ENCODE measurements around the gene HMX2. TPM values are rescaled to one million over a fixed set of nuclear protein-coding genes. Genes with fewer than 3 reads are reported as not detected.
A peak's percentile ranks its signal among the peaks of the same experiment; 100 is the strongest.

HMX2 gene
- total and polyA plus RNA-seq, 2 of the 13 experiments (the other 11 are each of a cell fraction or from before 2014, with no cell fraction given), result not detected

GRCh38 chr10:123146013-123146893 lies 1.7 kb upstream of the HMX2 start:
- peaks cover 47% of the 10 kb centered on the region for H3K4me1 ChIP-seq (ENCODE audit: insufficient read depth, low read length)
- no peak for DNase-seq (ENCODE audit: low spot score)
- ChIA-PET POLR2A (no interaction called here), CTCF (ENCODE audit: low intra/inter-chr PET ratio, low total read pairs) (no interaction called here)
- ATAC-seq, result no peak
- H3K4me2 ChIP-seq (ENCODE audit: low read depth, low read length), result peak overlapping the region; percentile 59
- peaks cover 36 to 98% of the 10 kb centered on the region in 2 experiments for H3K27me3 ChIP-seq (ENCODE audit: control insufficient read depth in 1 of 2, insufficient read depth in 2 of 2, low read length in 2 of 2)
- 0 out of 2 replicates have a peak, but pooled peaks cover 2% of the 10 kb centered on the region for H4K20me1 ChIP-seq (ENCODE audit: insufficient read depth, low read length)
- no peak overlapping the region for H3K9ac ChIP-seq (ENCODE audit: insufficient read depth, low read depth, low read length)
- no peak for FAIRE-seq
- no peaks in the 10 kb centered on the region for H3K9me3 ChIP-seq (ENCODE audit: low read length)
- WGBS (ENCODE audit: low lambda C conversion rate), result 27% methylated on average over 19 of the region's 59 CpGs
- H3K79me2 ChIP-seq (ENCODE audit: insufficient read depth, low read length), result no peaks in the 10 kb centered on the region
- no peak for TF ChIP-seq E2F1 (CRISPR knock-in tag; IDR thresholded peaks at IDR 0.05)
- TF ChIP-seq SP4 (CRISPR knock-in tag; IDR thresholded peaks at IDR 0.05), result no peak
- TF ChIP-seq NFE2L2 (IDR thresholded peaks at IDR 0.05; ENCODE audit: low read length), result peak; percentile 67
- TF ChIP-seq ZNF335 (CRISPR knock-in tag; IDR thresholded peaks at IDR 0.05), result no peak
- no peak overlapping the region for H3K27ac ChIP-seq (ENCODE audit: extremely low read length, insufficient read depth, low read length)
- H3K4me3 ChIP-seq (replicated peaks in 1 of 3; ENCODE audit: insufficient read depth in 1 of 3, low read depth in 2 of 3, low read length in 3 of 3), result peak overlapping the region in 1 of 3 experiments; percentile 33; a peak in 1 of 6 replicates
- H2AFZ ChIP-seq (ENCODE audit: low read length), result no peak overlapping the region
- no peaks in the 10 kb centered on the region for H3K36me3 ChIP-seq (replicated peaks in 1 of 2; ENCODE audit: control insufficient read depth in 1 of 2, insufficient read depth in 2 of 2, low read length in 2 of 2)
- intact Hi-C loops (cut with micrococcal nuclease; ENCODE audit: unreplicated experiment), result no loop called here
- in situ Hi-C loops (cut with HindIII; ENCODE audit: extremely low pct_ligation_motif_present, low pct_unique_long_range_greater_than_20kb), result no loop called here
- no TSS peak for BruUV-seq (replicated peaks)

GRCh38 chr10:123146894-123147634 lies 872 bp upstream of the HMX2 start:
- DNase-seq (ENCODE audit: low spot score) (peak; percentile 13), ATAC-seq (no peak), FAIRE-seq (no peak)
- Histone ChIP-seq H3K36me3 (replicated peaks in 1 of 2; ENCODE audit: control insufficient read depth in 1 of 2, insufficient read depth in 2 of 2, low read length in 2 of 2) (no peaks in the 10 kb centered on the region), H2AFZ (ENCODE audit: low read length) (no peak overlapping the region), H3K9ac (ENCODE audit: insufficient read depth, low read depth, low read length) (no peak overlapping the region), H3K27me3 (ENCODE audit: control insufficient read depth in 1 of 2, insufficient read depth in 2 of 2, low read length in 2 of 2) (peaks cover 37 to 98% of the 10 kb centered on the region in 2 experiments), H3K4me1 (ENCODE audit: insufficient read depth, low read length) (peaks cover 47% of the 10 kb centered on the region), H3K4me2 (ENCODE audit: low read depth, low read length) (peak overlapping the region; percentile 63), H3K4me3 (replicated peaks in 1 of 3; ENCODE audit: insufficient read depth in 1 of 3, low read depth in 2 of 3, low read length in 3 of 3) (peak overlapping the region in 1 of 3 experiments; percentile 56; a peak in 1 of 6 replicates), H3K79me2 (ENCODE audit: insufficient read depth, low read length) (no peaks in the 10 kb centered on the region), H4K20me1 (ENCODE audit: insufficient read depth, low read length) (0 out of 2 replicates have a peak, but pooled peaks cover 2% of the 10 kb centered on the region), H3K27ac (ENCODE audit: extremely low read length, insufficient read depth, low read length) (no peak overlapping the region), H3K9me3 (ENCODE audit: low read length) (no peaks in the 10 kb centered on the region)
- TF ChIP-seq ZFP36 (IDR thresholded peaks at IDR 0.05; ENCODE audit: borderline replicate concordance, low read depth, low read length, partially characterized antibody) (peak; percentile 5), SRSF4 (IDR thresholded peaks at IDR 0.05; ENCODE audit: low read depth, low read length, poor library complexity, severe bottlenecking) (no peak), ZNF652 (CRISPR knock-in tag; IDR thresholded peaks at IDR 0.05; ENCODE audit: borderline replicate concordance, low read depth) (no peak), CBX2 (IDR thresholded peaks at IDR 0.05; ENCODE audit: low read depth, low read length) (peak; percentile 81), CBX2 (CRISPR knock-in tag; IDR thresholded peaks at IDR 0.05; ENCODE audit: low read depth) (no peak), ZNF124 (CRISPR knock-in tag; IDR thresholded peaks at IDR 0.05) (0 out of 2 replicates have a peak, but pooled peaks have one; percentile 28), ZBTB14 (CRISPR knock-in tag; IDR thresholded peaks at IDR 0.05) (no peak), CSRNP2 (CRISPR knock-in tag; conservative IDR thresholded peaks at IDR 0.05; ENCODE audit: low read depth) (no peak)
- intact Hi-C loops (cut with micrococcal nuclease; ENCODE audit: unreplicated experiment) (no loop called here), in situ Hi-C loops (cut with HindIII; ENCODE audit: extremely low pct_ligation_motif_present, low pct_unique_long_range_greater_than_20kb) (no loop called here)
- ChIA-PET POLR2A (no interaction called here), CTCF (ENCODE audit: low intra/inter-chr PET ratio, low total read pairs) (no interaction called here)
- BruUV-seq (replicated peaks), result no TSS peak
- WGBS (ENCODE audit: low lambda C conversion rate), result 13% methylated on average over 18 of the region's 24 CpGs

Measured in HepG2 (cell line).